MM.1S (cell line): Measurements from ENCODE around the gene MPO.

Experiments used
- EZH2 ChIP-seq: fragments of 300-600 bp; sonication (generic); optimal IDR thresholded peaks from 2 replicates; pipeline ENCODE3; 2017; ENCODE audit warnings: low read depth, mild to moderate bottlenecking, antibody characterized with exemption, low read length, mixed read lengths
- TF ChIP-seq, protein P1 (sequence below): fragments of 300-600 bp; sonication (generic); IDR thresholded peaks from 2 replicates; pipeline ENCODE4 v1.5.1; 2016; ENCODE audit warnings: antibody characterized with exemption, low read length, mixed read lengths

DNA sequence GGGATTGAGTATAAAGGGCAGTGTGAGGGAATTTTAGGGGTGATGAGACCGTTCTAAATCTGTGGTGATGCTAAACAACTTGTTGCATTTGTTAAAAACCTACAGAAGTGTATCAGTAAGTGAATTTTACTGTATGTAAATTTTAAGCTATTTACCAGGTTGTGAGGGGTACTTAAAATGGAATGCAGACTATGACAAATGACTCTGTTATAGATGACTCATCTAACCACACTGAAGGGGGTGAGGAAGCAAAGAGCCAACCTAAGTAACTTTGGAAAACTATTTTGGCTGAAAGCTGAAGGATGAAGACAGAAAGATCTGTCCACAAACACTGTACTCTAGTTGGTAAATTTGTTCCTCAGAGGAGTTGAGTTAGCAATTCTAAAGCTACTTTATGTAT is 56.4 kb downstream of the MPO start:
- TF ChIP-seq, protein P1, sequence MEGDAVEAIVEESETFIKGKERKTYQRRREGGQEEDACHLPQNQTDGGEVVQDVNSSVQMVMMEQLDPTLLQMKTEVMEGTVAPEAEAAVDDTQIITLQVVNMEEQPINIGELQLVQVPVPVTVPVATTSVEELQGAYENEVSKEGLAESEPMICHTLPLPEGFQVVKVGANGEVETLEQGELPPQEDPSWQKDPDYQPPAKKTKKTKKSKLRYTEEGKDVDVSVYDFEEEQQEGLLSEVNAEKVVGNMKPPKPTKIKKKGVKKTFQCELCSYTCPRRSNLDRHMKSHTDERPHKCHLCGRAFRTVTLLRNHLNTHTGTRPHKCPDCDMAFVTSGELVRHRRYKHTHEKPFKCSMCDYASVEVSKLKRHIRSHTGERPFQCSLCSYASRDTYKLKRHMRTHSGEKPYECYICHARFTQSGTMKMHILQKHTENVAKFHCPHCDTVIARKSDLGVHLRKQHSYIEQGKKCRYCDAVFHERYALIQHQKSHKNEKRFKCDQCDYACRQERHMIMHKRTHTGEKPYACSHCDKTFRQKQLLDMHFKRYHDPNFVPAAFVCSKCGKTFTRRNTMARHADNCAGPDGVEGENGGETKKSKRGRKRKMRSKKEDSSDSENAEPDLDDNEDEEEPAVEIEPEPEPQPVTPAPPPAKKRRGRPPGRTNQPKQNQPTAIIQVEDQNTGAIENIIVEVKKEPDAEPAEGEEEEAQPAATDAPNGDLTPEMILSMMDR = no peak
- no peak for TF ChIP-seq EZH2
